ENCODE measurements around the gene LARGE1. TPM values are rescaled to one million over a fixed set of nuclear protein-coding genes. Genes with fewer than 3 reads are reported as not detected.

The LARGE1 gene
- total and polyA plus RNA-seq, 2 experiments from 2014 or later, result 21.2 to 23.6 TPM

GRCh38 chr22:33275073-33275443 is 645.2 kb downstream of the LARGE1 start:
- Histone ChIP-seq H3K27ac (no peak overlapping the region), H3K4me3 (no peak overlapping the region), H3K79me2 (no peaks in the 10 kb centered on the region), H3K4me1 (ENCODE audit: insufficient read depth) (peaks cover 15% of the 10 kb centered on the region), H3K36me3 (replicated peaks; ENCODE audit: insufficient read depth, low read depth) (no peaks in the 10 kb centered on the region), H3K27me3 (no peaks in the 10 kb centered on the region), H3K9me3 (ENCODE audit: low read depth) (no peaks in the 10 kb centered on the region), H3K4me2 (no peak overlapping the region), H2AFZ (no peak overlapping the region), H3K9me2 (replicated peaks; ENCODE audit: insufficient read depth) (no peaks in the 10 kb centered on the region), H4K20me1 (ENCODE audit: insufficient read depth, poor library complexity, severe bottlenecking) (no peaks in the 10 kb centered on the region)
- no peak for TF ChIP-seq EZH2phosphoT487 (IDR thresholded peaks at IDR 0.05; ENCODE audit: low read depth, severe bottlenecking, unreplicated experiment)
- no peak for TF ChIP-seq EZH2 (IDR thresholded peaks at IDR 0.05; ENCODE audit: borderline replicate concordance)
- no peak for TF ChIP-seq CTCF (IDR thresholded peaks at IDR 0.05; ENCODE audit: poor library complexity)
- 79% methylated on average over 2 of the region's 2 CpGs for WGBS (ENCODE audit: low lambda C conversion rate, missing lambda C conversion rate)
- no peak for DNase-seq (ENCODE audit: low spot score)

GRCh38 chr22:33274214-33275072 is 645.8 kb downstream of the LARGE1 start:
- Histone ChIP-seq H3K79me2 (no peaks in the 10 kb centered on the region), H4K20me1 (ENCODE audit: insufficient read depth, poor library complexity, severe bottlenecking) (no peaks in the 10 kb centered on the region), H2AFZ (no peak overlapping the region), H3K27me3 (no peaks in the 10 kb centered on the region), H3K4me1 (ENCODE audit: insufficient read depth) (peaks cover 15% of the 10 kb centered on the region), H3K27ac (no peak overlapping the region), H3K4me2 (no peak overlapping the region), H3K4me3 (no peak overlapping the region), H3K9me2 (replicated peaks; ENCODE audit: insufficient read depth) (no peaks in the 10 kb centered on the region), H3K9me3 (ENCODE audit: low read depth) (no peaks in the 10 kb centered on the region), H3K36me3 (replicated peaks; ENCODE audit: insufficient read depth, low read depth) (no peaks in the 10 kb centered on the region)
- 88% methylated on average over 20 of the region's 20 CpGs for WGBS (ENCODE audit: low lambda C conversion rate, missing lambda C conversion rate)
- TF ChIP-seq CTCF (IDR thresholded peaks at IDR 0.05; ENCODE audit: poor library complexity) (peak; percentile 18), EZH2phosphoT487 (IDR thresholded peaks at IDR 0.05; ENCODE audit: low read depth, severe bottlenecking, unreplicated experiment) (no peak)
- no peak for DNase-seq (ENCODE audit: low spot score)

GRCh38 chr22:33272871-33273270 is 647.4 kb downstream of the LARGE1 start:
- no peaks in the 10 kb centered on the region for H3K27me3 ChIP-seq
- H3K9me3 ChIP-seq (ENCODE audit: low read depth), result no peaks in the 10 kb centered on the region
- H3K9me2 ChIP-seq (replicated peaks; ENCODE audit: insufficient read depth), result no peaks in the 10 kb centered on the region
- 93% methylated on average over 2 of the region's 2 CpGs for WGBS (ENCODE audit: low lambda C conversion rate, missing lambda C conversion rate)
- H4K20me1 ChIP-seq (ENCODE audit: insufficient read depth, poor library complexity, severe bottlenecking), result no peaks in the 10 kb centered on the region
- H3K4me1 ChIP-seq (ENCODE audit: insufficient read depth), result peaks cover 15% of the 10 kb centered on the region
- no peak overlapping the region for H3K27ac ChIP-seq
- no peaks in the 10 kb centered on the region for H3K79me2 ChIP-seq
- H3K36me3 ChIP-seq (replicated peaks; ENCODE audit: insufficient read depth, low read depth), result no peaks in the 10 kb centered on the region
- no peak overlapping the region for H3K4me2 ChIP-seq
- DNase-seq (ENCODE audit: low spot score), result no peak
- no peak overlapping the region for H2AFZ ChIP-seq
- no peak for TF ChIP-seq EZH2phosphoT487 (IDR thresholded peaks at IDR 0.05; ENCODE audit: low read depth, severe bottlenecking, unreplicated experiment)
- no peak for TF ChIP-seq CTCF (IDR thresholded peaks at IDR 0.05; ENCODE audit: poor library complexity)
- no peak for TF ChIP-seq EZH2 (IDR thresholded peaks at IDR 0.05; ENCODE audit: borderline replicate concordance)
- no peak overlapping the region for H3K4me3 ChIP-seq

All from hepatocyte (in vitro differentiated cells).